Measurements from ENCODE around the gene FOXP4. TPM values are rescaled to one million over a fixed set of nuclear protein-coding genes. Genes with fewer than 3 reads are reported as not detected.

Gene FOXP4
- total RNA-seq, 1 donor from 2014 or later = 41.9 TPM

DNA sequence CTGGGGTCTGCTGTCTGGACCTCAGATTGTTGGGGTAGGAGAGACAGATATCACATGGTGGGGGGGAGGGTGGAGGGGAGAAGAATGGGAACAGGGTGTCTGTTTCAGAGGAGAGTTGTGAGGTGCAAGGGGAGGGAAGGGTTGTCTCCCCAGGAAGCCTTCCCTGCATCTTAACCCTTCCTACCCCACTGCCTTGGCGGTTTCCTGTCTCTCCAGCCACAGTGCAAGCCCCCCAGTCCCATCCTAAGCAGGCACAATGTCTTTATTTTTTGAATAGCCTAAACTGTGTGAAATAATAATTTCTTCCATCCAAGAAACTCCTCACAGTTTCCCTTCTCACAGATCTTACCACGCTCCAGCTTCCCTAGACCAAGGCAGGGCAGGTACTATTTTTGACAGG lies 3.5 kb downstream of the FOXP4 start:
- FAIRE-seq = no peak
- peaks cover 65% of the 10 kb centered on the region for H3K79me2 ChIP-seq (ENCODE audit: insufficient read depth, low read length)

GRCh38 chr6:41551086-41551700 lies 5.0 kb downstream of the FOXP4 start:
- no peaks in the 10 kb centered on the region for H3K36me3 ChIP-seq (ENCODE audit: insufficient read depth, low read length)
- Mint-ChIP-seq H3K36me3 (ENCODE audit: low read depth, unreplicated experiment) (peaks cover 13% of the 10 kb centered on the region), H3K9me3 (ENCODE audit: unreplicated experiment) (no peaks in the 10 kb centered on the region), H3K27ac (ENCODE audit: unreplicated experiment) (no peak overlapping the region), H3K4me1 (ENCODE audit: low read depth, unreplicated experiment) (peaks cover 5% of the 10 kb centered on the region), H3K4me3 (ENCODE audit: unreplicated experiment) (no peak overlapping the region), H3K27me3 (ENCODE audit: low read depth, unreplicated experiment) (no peaks in the 10 kb centered on the region)
- H3K9me3 ChIP-seq (ENCODE audit: insufficient read depth, low read depth, low read length) = no peaks in the 10 kb centered on the region
- FAIRE-seq = no peak
- peaks cover 89% of the 10 kb centered on the region for H4K20me1 ChIP-seq (ENCODE audit: insufficient read depth, low read length)
- H3K27me3 ChIP-seq (ENCODE audit: insufficient read depth, low read length) = no peaks in the 10 kb centered on the region
- H3K9ac ChIP-seq (ENCODE audit: low read length) = no peak overlapping the region
- H3K4me1 ChIP-seq (ENCODE audit: insufficient read depth, low read length) = peaks cover 13% of the 10 kb centered on the region
- no peak overlapping the region for H3K4me3 ChIP-seq (ENCODE audit: insufficient read depth, low read depth, low read length)
- no peak overlapping the region for H3K27ac ChIP-seq (ENCODE audit: low read depth, low read length)
- H3K4me2 ChIP-seq (ENCODE audit: low read length) = no peak overlapping the region
- no peak for DNase-seq (ENCODE audit: low read depth)
- TF ChIP-seq, protein P1, sequence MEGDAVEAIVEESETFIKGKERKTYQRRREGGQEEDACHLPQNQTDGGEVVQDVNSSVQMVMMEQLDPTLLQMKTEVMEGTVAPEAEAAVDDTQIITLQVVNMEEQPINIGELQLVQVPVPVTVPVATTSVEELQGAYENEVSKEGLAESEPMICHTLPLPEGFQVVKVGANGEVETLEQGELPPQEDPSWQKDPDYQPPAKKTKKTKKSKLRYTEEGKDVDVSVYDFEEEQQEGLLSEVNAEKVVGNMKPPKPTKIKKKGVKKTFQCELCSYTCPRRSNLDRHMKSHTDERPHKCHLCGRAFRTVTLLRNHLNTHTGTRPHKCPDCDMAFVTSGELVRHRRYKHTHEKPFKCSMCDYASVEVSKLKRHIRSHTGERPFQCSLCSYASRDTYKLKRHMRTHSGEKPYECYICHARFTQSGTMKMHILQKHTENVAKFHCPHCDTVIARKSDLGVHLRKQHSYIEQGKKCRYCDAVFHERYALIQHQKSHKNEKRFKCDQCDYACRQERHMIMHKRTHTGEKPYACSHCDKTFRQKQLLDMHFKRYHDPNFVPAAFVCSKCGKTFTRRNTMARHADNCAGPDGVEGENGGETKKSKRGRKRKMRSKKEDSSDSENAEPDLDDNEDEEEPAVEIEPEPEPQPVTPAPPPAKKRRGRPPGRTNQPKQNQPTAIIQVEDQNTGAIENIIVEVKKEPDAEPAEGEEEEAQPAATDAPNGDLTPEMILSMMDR (IDR thresholded peaks at IDR 0.05; ENCODE audit: insufficient read depth, low read depth, low read length) = no peak
- TF ChIP-seq EZH2 (IDR thresholded peaks at IDR 0.05; ENCODE audit: insufficient read depth, low read length) = no peak
- no peak overlapping the region for H2AFZ ChIP-seq (ENCODE audit: low read depth, low read length)
- H3K79me2 ChIP-seq (ENCODE audit: insufficient read depth, low read length) = peaks cover 79% of the 10 kb centered on the region

More for the DNA sequence above, 3.5 kb downstream of the FOXP4 start:
- H3K27me3 ChIP-seq (ENCODE audit: insufficient read depth, low read length) = no peaks in the 10 kb centered on the region
- no peak overlapping the region for H3K4me3 Mint-ChIP-seq (ENCODE audit: unreplicated experiment)
- no peak overlapping the region for H3K4me3 ChIP-seq (ENCODE audit: insufficient read depth, low read depth, low read length)
- H3K36me3 ChIP-seq (ENCODE audit: insufficient read depth, low read length) = no peaks in the 10 kb centered on the region
- H3K4me2 ChIP-seq (ENCODE audit: low read length) = no peak overlapping the region
- peaks cover 74% of the 10 kb centered on the region for H4K20me1 ChIP-seq (ENCODE audit: insufficient read depth, low read length)
- no peaks in the 10 kb centered on the region for H3K9me3 ChIP-seq (ENCODE audit: insufficient read depth, low read depth, low read length)
- no peak overlapping the region for H3K9ac ChIP-seq (ENCODE audit: low read length)
- H3K36me3 Mint-ChIP-seq (ENCODE audit: low read depth, unreplicated experiment) = peaks cover 13% of the 10 kb centered on the region
- peaks cover 6% of the 10 kb centered on the region for H3K27me3 Mint-ChIP-seq (ENCODE audit: low read depth, unreplicated experiment)
- peaks cover 8% of the 10 kb centered on the region for H3K4me1 Mint-ChIP-seq (ENCODE audit: low read depth, unreplicated experiment)
- H3K4me1 ChIP-seq (ENCODE audit: insufficient read depth, low read length) = peaks cover 20% of the 10 kb centered on the region
- H3K27ac ChIP-seq (ENCODE audit: low read depth, low read length) = no peak overlapping the region
- H3K9me3 Mint-ChIP-seq (ENCODE audit: unreplicated experiment) = no peaks in the 10 kb centered on the region
- H2AFZ ChIP-seq (ENCODE audit: low read depth, low read length) = no peak overlapping the region
- DNase-seq (ENCODE audit: low read depth) = no peak
- H3K27ac Mint-ChIP-seq (ENCODE audit: unreplicated experiment) = peak overlapping the region; percentile 23
- TF ChIP-seq, protein P1 (IDR thresholded peaks at IDR 0.05; ENCODE audit: insufficient read depth, low read depth, low read length) = no peak
- TF ChIP-seq EZH2 (IDR thresholded peaks at IDR 0.05; ENCODE audit: insufficient read depth, low read length) = no peak

DNA sequence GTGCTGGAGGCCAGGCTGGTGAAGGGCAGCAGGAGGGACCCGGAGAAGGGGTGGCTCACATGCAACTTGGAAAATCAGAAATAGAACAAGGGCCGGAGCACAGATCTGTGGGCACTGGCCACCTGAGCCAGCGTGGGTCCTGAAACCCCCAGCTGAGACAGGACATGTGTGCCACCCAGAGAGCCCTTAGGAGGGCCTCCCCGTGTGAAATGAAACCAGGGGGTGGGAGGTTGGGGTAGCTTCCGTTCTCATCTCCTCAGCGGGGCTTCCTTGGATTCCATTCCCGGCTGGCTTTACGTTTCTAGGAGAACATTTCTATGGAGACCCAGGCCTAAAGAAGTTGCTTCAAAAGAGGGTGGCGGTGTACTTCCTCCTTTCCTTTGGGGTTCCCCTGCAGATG lies 5.7 kb downstream of the FOXP4 start:
- Histone ChIP-seq H3K9me3 (ENCODE audit: insufficient read depth, low read depth, low read length) (no peaks in the 10 kb centered on the region), H3K4me3 (ENCODE audit: insufficient read depth, low read depth, low read length) (no peak overlapping the region), H3K4me2 (ENCODE audit: low read length) (no peak overlapping the region), H2AFZ (ENCODE audit: low read depth, low read length) (no peak overlapping the region), H3K27me3 (ENCODE audit: insufficient read depth, low read length) (no peaks in the 10 kb centered on the region), H3K27ac (ENCODE audit: low read depth, low read length) (no peak overlapping the region), H3K36me3 (ENCODE audit: insufficient read depth, low read length) (no peaks in the 10 kb centered on the region), H3K4me1 (ENCODE audit: insufficient read depth, low read length) (peaks cover 13% of the 10 kb centered on the region), H3K79me2 (ENCODE audit: insufficient read depth, low read length) (peaks cover 83% of the 10 kb centered on the region), H4K20me1 (ENCODE audit: insufficient read depth, low read length) (peaks cover 92% of the 10 kb centered on the region), H3K9ac (ENCODE audit: low read length) (no peak overlapping the region)
- Mint-ChIP-seq H3K36me3 (ENCODE audit: low read depth, unreplicated experiment) (peaks cover 15% of the 10 kb centered on the region), H3K27me3 (ENCODE audit: low read depth, unreplicated experiment) (no peaks in the 10 kb centered on the region), H3K27ac (ENCODE audit: unreplicated experiment) (no peak overlapping the region), H3K4me3 (ENCODE audit: unreplicated experiment) (peak overlapping the region; percentile 40), H3K9me3 (ENCODE audit: unreplicated experiment) (no peaks in the 10 kb centered on the region), H3K4me1 (ENCODE audit: low read depth, unreplicated experiment) (peaks cover 5% of the 10 kb centered on the region)
- TF ChIP-seq, protein P1 (IDR thresholded peaks at IDR 0.05; ENCODE audit: insufficient read depth, low read depth, low read length) = no peak
- TF ChIP-seq EZH2 (IDR thresholded peaks at IDR 0.05; ENCODE audit: insufficient read depth, low read length) = no peak
- DNase-seq (ENCODE audit: low read depth) (no peak), FAIRE-seq (no peak)

All from astrocyte (in vitro differentiated cells and primary cell).